Inferior parietal cortex (tissue), 1 donor: ENCODE measurements around the gene MSMP.

Source experiments
- DNase-seq: peaks from one replicate; pipeline ENCODE4 v3.0.0-alpha.2; 2016; ENCODE audit errors: extremely low spot score

The MSMP gene

DNA sequence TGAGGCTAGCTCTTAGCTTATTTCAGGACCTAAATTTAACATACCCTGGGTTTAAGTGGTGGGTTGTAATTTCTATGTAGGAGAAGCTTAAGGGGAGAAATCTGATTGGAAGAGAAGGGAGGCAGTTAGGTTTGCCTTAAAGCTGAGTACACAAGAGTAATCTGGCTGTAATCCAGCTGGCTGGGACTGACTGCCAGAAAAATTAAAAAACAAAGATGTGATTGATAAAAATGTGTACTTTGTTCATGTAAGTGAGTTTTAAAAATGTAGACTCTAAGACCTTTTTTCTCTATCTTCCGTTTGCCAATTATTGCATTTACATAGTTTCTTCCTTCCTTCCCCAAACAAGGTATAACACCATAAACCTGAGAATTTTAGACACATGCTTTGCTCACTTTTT is 17.5 kb upstream of the MSMP start:
- no peak for DNase-seq

DNA sequence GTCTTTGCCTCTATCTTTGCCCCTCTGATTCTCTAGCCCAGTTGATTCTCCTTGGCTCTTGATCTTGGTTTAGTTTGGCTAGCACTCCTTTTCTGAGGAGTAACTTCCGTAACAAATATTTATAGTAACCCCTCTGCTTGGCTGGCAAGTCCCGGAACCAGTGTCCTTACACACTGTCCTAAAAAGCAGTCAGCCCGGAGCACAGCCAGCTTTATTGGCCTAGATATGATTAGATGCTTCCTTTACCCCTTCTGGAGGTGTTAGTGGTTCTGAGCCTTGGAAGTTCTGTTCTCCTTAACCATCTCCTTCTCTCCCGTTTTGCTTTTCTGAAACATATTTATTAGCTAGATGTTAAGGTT is 17.0 kb upstream of the MSMP start:
- DNase-seq: no peak

DNA sequence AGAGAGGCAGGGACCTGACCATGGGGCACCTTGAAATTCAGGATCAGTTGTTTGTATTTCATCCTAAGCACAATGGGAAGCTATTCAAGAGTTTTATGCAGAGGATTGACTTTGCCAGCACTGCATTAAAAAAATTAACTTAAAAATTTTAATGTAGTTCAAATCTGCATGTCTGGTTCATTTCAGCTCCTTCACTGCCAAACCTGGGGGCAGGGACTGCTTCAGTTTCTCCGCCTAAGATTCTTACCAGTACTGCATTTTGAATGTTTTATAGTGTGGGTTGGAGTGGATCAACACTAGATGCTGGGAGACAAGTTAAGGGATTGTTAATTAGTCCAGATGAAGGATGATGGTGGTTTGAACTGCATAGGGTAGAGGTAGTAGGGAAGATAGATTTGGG is 15.7 kb upstream of the MSMP start:
- DNase-seq: no peak

DNA sequence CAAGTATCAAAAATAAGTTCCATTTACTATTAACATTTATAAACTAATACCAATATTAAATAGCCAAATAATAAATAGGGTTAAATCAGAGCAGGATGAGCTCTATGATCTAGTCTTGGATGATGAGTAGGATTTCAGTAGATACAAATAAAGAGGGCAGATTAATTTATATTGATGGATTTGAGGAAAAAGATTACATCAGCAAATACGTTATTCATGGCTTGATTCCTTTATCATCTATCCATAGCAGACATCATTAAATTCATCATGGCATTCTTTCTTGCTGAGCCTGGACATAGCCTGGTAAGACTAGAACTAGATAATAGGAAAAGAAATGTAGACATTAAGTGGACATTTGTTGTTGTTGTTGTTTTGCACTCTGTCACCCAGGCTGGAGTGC is 13.4 kb upstream of the MSMP start:
- no peak for DNase-seq

DNA sequence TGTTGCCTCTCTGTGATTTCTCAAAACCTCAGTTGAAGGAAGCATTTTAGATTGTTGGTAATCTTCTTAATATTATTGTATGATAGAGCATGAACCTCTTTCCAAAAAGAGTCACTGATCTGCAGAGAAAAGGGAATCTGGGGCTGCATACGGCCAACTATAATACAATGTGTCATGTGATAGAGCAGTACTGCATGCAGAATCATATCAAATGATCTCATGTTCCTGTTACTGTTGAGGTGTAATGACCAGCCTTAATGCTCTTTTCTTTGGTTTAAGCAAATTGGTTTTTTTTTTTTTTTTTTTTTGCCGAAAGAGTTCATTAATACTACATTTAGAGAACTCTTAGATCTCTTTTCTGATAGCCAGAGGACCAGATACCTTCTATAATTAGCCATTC is 12.9 kb upstream of the MSMP start:
- DNase-seq: no peak

DNA sequence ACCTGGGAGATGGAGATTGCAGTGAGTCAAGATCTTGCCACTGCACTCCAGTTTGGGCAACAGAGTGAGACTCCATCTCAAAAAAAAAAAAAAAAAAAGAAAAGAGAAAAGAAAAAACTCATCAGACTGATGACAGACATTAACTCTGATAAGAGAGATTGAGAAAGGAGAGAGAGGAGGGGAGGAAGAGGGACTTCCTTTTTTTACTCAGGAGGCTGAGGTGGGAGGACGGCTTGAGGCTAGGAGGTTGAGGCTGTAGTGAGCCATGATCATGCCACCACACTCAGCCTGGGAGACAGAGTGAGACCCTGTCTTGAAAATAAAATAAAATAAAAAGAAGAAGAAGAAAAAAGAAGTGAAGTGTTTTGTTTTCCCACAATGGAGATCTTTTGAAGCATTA is 9.7 kb upstream of the MSMP start:
- DNase-seq: no peak

DNA sequence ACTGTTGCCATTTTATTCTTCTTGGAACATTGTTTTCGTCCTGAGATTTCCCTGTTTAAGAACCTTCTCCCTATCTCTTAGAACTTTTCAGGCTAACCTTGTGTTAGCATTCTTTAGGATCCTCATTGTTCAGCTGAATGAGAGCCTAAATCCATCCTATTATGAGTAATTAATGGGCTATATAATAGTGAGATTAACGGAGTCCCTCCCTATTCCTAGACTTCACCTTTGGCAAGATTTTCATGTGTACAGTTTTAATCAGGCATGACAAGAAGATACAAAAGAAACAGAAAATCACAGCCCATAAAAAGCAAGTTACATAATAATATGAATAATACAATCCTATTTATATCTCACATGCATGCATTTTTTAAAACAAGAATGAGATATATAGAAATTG is 9.1 kb upstream of the MSMP start:
- DNase-seq: peak; percentile 29

DNA sequence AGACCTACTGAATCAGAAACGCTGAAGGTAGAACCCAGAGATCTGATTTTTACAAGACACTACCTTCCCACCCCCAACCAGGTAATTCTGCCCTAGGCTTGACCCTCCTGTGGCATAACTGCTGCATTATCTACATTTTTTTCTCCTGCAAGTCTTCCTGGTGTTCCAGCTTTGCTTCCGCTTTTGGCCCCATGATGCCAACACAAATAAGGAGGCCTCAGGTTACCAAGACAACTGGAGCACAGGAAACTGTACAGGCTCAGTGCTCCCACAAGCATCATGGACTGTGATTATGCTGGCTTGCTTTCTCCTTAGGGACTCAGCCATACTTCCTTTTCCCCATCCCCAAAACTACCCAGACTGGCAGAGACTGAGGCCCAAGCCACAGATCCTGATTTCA is 6.6 kb upstream of the MSMP start:
- DNase-seq: no peak

DNA sequence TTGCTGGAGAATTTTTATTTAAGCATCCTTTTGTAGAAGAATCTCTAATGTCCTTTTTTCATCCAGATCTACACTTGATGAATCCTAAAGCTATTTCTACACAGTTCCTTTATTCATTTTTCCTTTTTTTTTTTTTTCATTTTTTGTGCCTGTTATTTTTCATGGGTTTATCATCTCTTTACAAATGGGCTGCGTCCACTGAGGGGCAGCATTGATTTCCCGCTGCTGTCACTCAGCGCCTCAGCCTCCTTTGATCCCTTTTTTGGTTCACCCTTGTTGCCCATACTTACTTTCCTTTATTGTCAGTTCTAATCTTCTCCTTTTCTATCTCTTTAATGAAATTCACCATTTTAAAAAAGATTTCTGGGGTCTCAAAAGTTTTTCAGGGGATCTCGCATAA is 5.7 kb upstream of the MSMP start:
- DNase-seq: no peak

DNA sequence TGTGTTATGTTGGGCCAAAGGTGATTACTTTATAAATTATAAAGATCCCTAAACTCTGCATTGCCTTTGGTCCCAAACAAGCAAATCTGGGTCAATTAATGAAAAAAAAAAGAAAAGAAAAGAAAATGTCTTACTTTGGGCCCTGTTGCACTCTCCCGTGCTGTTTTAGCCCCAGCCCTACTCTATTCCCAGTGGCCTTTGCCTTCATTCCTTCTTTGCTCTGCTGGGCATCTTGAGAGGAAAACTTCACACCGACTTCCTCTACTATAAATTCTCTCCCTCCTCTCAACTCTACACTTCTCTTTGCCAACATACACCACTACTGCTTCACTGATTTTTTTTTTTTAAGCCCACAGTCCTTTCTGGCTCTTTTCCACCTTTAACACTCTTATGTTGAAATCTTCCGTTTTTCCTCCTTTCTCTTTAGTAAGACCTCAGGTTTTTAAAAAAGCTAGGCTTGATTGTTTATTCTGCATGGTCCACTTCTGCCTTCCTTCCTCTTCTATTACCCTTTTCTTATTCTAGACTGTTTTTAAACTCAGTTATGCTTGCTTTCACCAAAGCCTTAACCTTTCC is 4.5 kb upstream of the MSMP start:
- no peak for DNase-seq

DNA sequence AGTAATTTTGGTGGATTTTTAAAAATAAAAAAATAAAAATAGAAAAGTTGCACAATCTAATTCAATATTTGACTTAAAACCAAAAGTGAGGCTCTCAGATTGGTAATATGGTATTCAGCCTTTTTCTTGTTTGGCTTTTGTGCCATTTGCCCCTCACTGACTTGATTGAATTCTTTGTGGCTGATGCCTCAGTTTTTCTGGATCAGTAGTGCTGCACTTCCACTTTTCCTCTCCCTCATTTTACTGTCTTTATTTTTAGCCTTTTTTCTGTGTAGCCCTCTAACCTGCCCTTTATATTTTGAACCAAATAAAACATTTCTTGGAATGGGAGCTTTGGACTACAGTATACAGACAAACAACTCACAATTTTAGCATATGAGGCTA is 3.8 kb upstream of the MSMP start:
- DNase-seq: no peak

DNA sequence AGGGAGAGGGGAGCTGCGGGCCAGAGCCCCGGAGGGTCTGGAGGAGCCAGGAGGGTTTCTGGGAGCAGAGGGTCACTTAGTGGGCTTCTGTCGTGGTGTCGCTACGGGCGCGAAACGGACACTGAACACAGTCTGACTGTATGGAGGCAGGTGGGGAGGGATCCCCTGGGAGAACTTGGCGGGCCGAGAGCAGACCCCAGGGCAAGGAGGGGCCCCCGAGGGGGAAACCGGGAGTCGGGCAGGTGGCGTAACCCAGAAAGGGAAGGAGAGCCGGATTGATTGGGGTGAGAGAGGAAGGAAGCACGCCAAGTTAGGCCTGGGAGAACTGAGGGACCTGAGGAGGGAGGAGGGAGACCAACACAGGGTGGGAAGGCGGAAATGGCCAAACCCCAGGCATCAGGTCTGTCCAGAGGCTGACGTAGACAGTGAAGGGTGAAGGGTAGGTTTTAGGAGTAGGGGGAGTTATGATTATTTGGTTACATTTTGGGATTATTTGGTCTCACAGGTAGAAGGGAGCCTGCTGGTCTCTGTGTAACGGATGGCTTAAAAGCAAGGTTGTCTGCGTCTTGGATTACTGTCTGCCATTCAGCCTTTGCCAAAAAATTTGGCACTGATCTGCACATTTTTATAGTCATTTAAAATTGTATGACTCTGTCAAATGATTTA is 3.3 kb upstream of the MSMP start:
- DNase-seq: no peak

DNA sequence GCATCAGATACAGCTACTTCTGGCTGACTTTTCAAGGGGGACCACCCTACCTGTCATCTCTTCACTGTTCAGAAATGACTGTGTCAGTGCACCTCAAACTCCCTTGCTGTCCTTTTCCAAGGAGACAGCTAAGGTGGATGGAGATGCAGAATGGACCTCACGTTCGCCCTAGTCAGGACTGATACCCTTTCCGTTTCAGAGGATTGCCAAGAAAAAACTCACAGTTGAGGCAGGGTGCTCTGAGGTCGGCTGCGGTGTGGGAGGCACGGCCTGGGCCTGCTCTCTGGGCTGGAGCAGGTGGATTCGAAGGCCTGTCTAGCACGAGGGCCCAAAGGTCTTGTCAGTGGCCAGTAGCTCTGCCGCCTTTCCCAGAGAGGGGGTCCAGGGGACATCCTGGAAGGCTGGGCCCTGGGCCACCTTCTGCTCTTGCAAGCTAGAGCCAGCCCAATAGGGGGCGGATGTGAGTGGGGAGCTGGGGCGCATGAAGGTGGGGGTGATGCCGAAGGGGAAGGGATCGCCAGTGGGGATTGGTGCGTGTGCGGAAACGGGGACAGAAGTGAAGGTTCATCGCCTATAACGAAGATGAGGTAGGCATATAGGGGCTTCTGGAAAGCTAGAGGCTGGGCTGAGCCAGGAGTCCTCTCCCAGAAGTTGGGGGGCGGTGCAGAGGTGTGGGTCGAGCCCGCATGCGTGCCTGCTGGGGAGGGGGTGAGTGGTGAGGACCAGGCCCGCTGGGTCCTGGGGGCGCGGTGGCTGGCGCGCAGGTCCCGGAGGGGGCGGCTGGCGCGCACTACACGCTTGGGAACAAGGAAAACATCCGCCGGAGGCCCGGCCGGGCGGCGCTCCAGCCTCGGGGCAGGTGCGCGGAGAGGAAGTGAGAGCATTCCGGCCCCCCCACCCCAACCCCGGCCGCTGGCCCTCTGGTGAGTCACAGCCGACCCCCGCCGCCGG is 2.5 kb upstream of the MSMP start:
- peak; percentile 48 for DNase-seq

DNA sequence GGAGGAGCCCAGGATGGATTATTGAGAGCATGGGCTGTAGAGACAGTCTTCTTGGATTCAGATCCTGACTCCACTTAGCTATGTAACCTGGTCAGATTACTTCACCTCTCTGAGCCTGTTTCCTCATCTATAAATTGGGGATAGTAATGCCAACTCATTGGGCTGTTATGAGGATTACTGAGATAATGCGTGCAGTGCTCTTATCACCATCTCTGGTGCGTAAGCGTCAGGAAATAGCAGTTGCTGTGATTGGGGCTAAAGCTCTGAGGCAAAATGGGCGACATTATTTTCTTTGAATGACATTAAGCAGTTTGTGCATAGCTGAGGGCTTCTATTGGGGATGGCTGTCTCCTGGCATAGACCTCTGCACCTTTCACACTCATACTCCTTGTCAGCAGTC is 995 bp upstream of the MSMP start:
- DNase-seq: no peak

DNA sequence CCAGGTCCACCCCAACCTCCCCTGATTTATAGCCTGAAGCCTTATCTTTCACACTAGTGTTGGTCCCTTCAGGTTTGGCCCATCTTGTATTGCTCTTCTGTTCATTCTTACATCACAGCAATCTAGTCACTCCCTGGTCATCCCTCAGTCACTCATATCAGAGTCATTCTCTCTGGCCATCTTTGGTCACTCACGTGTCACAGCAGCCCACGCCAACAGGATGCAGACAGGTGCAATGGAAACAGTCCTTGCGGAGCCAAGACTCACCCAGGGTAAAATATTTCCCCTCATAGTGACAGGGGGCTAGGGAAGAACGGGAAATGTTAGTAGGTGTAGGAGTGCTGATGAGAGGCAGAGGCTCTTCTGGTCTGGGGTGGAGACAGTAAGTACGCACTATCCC is 610 bp downstream of the MSMP start:
- no peak for DNase-seq

DNA sequence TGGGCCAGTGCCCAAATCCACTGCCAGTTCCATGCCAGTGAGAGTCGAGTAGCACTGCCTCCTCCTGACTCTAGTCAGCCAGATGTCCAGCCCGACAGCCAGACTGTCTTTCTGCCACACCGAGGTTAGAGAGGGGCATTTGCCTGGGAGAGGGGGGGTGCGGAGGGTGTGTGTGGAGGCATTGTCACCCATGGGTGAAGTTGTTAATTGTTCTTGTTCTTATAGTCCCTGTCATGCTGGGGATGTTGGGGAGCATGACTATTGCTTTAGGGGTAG is 3.9 kb downstream of the MSMP start:
- no peak for DNase-seq

DNA sequence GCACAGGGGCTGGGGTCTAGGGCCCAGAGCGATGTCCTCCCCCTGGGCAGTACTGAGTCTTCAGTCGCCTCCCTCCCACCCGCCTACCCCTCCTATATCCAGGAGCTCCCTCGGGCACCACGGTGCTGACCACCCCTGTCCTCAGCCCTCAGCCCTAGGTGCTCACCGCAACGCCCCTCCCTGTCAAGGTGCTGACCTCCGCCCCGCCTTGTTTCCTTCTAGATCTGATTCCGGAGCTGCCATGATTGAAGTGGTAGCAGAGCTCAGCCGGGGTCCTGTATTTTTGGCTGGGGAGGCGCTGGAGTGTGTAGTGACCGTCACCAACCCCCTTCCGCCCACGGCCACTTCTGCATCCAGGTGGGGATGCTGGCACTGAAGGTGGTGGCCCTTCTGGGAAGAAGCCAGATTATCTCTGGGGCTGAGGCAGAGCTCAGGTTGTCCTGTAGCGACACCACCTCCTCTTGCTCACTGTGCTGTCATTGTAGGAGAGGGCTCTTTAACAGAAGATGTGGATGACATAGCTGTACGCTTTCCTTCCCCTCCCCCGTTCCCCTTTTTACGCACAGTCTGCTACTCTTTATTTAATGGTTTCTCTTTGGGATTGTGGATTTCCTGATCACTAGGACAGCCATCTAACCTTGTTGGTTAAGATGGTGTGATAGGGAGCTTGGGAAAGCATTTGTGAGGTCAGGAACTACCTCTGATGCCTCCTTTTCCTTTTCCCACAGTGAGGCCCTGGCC is 4.4 kb downstream of the MSMP start:
- DNase-seq: no peak

DNA sequence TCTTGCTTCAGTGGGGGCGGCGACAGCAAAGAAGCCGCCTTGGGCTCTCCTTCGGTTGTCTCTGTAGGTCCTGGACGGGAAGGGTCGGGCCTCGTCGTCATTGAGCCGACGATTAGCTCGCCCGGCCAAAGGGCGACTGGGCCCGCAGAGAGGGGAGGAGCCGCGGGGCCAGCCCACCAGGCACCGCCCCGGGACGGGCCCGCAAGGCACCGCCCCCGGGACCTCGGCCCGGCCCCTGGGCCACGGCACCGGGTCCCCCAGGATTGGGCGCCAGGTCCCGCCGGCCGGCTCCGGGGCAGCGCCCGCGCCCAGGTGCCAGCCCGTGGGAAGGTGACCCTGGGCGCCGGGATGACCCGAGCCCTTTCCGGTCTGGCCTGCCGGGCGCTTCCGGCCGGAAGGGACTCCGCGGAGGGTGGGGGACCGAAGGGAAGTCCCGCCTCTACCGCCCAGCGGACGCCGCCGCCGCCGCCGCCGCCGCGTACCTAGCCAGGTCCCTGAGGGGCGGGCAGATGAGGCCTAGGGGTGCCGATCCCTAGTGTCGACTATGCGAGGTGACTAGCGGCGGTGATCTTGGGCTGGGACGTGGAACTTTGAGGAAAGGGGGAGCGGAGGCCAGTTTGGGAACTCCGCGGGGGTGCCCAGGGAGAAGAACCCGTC is 5.1 kb downstream of the MSMP start, which contains the start of the genes GBA2 and RGP1:
Gene GBA2, minus strand, starts transcription at position 371 of the 657 bp plus-strand sequence. CDS start 524 bp downstream, outside the sequence.
Gene RGP1, plus strand, starts transcription at position 430 of the 657 bp plus-strand sequence. CDS start 469 bp downstream, outside the sequence.
- DNase-seq: peak; percentile 73

DNA sequence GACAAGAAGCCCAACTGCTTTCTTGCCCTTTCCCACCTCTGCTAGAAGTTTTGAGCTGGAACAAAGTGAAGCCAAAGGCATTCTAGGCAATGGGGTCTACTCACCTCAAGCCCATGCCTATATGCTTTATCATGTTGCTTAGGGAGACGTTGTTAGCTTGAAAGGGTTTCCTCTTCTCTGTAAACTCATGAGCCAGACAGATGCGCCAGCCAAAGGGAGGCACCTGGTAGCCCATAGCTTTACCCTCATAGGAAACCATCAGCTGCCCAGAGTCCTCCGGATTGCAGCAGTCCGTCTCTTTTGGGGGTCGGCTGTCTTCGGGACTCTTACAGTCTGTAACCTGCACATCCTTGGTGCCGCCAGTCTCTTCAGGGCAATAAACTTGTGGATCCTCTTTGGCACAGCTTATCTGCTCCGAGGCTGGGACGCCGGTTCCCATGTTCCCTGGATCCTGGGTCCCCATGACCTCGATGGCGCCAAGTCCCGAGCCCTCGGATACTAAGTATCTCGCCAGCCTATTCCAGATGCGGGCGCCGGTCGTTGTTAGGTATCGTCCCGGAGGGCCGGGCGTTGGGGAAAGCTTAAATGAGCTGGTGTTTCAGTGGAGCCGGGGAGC is 5.7 kb downstream of the MSMP start:
- no peak for DNase-seq

DNA sequence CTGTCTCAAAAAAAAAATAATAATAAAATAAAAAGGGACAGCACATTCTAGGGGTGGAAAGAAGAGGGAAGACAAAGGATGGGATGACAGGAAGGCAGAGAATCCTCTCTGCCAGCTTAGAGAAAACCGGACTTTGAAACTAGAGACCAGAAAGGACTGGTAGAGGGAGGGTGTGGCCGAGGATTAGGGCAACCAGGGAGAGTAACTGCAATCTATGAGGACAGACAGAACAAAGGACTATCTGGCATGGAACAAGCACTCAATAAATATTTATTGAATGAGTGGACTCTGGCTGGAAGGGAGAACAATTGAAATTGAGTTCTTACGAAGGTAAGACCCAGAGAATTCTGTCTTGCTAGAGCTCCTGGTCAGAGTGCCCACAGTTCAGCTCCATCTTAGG is 7.5 kb downstream of the MSMP start:
- DNase-seq: no peak

DNA sequence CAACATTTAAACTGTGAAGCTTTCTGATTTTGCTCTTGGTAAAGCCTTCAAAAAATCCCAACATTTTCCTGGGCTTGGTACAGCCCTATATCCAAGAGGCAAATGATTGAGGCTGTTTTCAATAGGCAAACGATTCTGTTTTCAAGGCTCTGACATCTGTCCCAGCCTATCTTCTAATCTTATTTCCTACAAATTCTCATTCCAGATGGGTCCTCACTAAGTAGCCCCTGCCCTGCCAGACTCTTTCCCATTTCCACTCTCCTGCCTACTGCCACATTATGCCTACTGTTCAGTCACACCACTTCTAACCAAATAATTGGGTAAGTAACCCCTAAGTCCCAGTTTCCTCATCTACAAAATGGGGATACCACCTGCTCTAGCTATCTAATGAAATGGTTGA is 8.5 kb downstream of the MSMP start:
- no peak for DNase-seq
